Smooth muscle cell (in vitro differentiated cells): ENCODE results near the gene RNF150. TPM values are rescaled to one million over a fixed set of nuclear protein-coding genes. Genes with fewer than 3 reads are reported as not detected.

Source experiments
- DNase-seq: peaks from one replicate; lab custom pipeline; 2025; ENCODE audit not compliant: unreplicated experiment; lab: John Stamatoyannopoulos, UW
- H2AFZ ChIP-seq: fragments of 200-600 bp; sonication (generic); 2 replicates; pipeline ENCODE4 v1.6.0; 2016; ENCODE audit warnings: antibody characterized with exemption, low read depth, mild to moderate bottlenecking
- H3F3A ChIP-seq: fragments of 200-600 bp; sonication (generic); 2 replicates; pipeline ENCODE4 v1.6.0; 2017; ENCODE audit warnings: antibody characterized with exemption, low read depth
- H3K27ac ChIP-seq: fragments of 200-600 bp; sonication (generic); 2 replicates; pipeline ENCODE4 v1.5.1; 2016; ENCODE audit warnings: low read depth, mild to moderate bottlenecking
- H3K27me3 ChIP-seq: fragments of 200-600 bp; sonication (generic); 2 replicates; pipeline ENCODE4 v1.6.1; 2016; ENCODE audit warnings: low read depth, mild to moderate bottlenecking
- H3K36me3 ChIP-seq: fragments of 200-600 bp; sonication (generic); 2 replicates; pipeline ENCODE4 v1.5.1; 2016; ENCODE audit warnings: low read depth
- H3K4me1 ChIP-seq: fragments of 200-600 bp; sonication (generic); 2 replicates; pipeline ENCODE4 v1.5.1; 2016; ENCODE audit warnings: low read depth
- H3K4me2 ChIP-seq: fragments of 200-600 bp; sonication (generic); 2 replicates; pipeline ENCODE4 v1.6.0; 2016; ENCODE audit warnings: mild to moderate bottlenecking
- H3K4me3 ChIP-seq: fragments of 200-600 bp; sonication (generic); 2 replicates; pipeline ENCODE4 v1.5.1; 2016; ENCODE audit warnings: mild to moderate bottlenecking
- H3K79me2 ChIP-seq: fragments of 200-600 bp; sonication (generic); 2 replicates; pipeline ENCODE4 v1.6.0; 2016; ENCODE audit warnings: low read depth, mild to moderate bottlenecking
- H3K9ac ChIP-seq: fragments of 200-600 bp; sonication (generic); 2 replicates; pipeline ENCODE4 v1.6.0; 2016; ENCODE audit warnings: low read depth
- H3K9me3 ChIP-seq: fragments of 200-600 bp; sonication (generic); replicated peaks from 2 replicates; pipeline ENCODE4 v1.5.1; 2016; ENCODE audit warnings: low read depth
- H4K20me1 ChIP-seq: fragments of 200-600 bp; sonication (generic); 2 replicates; pipeline ENCODE4 v1.6.0; 2016; ENCODE audit warnings: low read depth
- WGBS: methylation state at CpG from one replicate; pipeline ENCODE4 v1.1.7; 2016; ENCODE audit warnings: low lambda C conversion rate; 5-methylcytosine and 5-hydroxymethylcytosine counted together
- polyA plus RNA-seq: library from polyadenylated mRNA; unstranded; fragments of >200 nt; fragmentation: Nextera tagmentation; extraction: Ambion mirVana; gene quantifications from 2 replicates; pipeline ENCODE4 v1.2.1, GENCODE V29; 2016
- total RNA-seq: library from RNA; depleted of rRNA; stranded (reverse); fragments of >200 nt; gene quantifications from 2 replicates; pipeline ENCODE4 v1.2.3, GENCODE V29; 2014
- TF ChIP-seq, protein P1 (sequence below): fragments of 200-600 bp; sonication (generic); IDR thresholded peaks from 2 replicates; pipeline ENCODE4 v1.5.1; 2017; ENCODE audit warnings: borderline replicate concordance, mild to moderate bottlenecking, antibody characterized with exemption; ENCODE audit not compliant: insufficient read depth, poor library complexity, severe bottlenecking

Gene RNF150
- total and polyA plus RNA-seq, 2 experiments from 2014 or later = 0.09 to 2.2 TPM

DNA sequence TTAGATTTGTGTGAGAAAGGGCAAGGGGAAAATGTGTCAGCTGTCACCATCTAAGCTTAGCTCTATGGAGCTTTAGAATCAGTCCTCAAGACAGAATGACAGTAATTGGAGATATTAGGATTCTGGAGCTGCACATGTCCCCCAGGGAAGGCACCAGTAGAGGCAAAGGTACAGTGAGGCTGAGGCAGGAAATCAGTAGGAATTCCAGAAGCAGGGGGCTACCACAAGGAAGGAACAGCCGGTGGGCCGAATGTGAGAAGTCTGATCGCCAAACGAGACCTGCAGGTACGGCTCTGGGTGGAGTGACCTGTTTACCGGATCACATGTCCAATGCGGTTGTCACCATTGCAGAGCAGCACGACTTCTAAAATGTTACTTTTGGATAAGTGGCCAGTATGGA lies 52.6 kb downstream of the RNF150 start:
- H3K27me3 ChIP-seq = no peaks in the 10 kb centered on the region
- no peaks in the 10 kb centered on the region for H3F3A ChIP-seq
- no peak overlapping the region for H2AFZ ChIP-seq
- H3K36me3 ChIP-seq = no peaks in the 10 kb centered on the region
- 80% methylated on average over 8 of the region's 8 CpGs for WGBS
- TF ChIP-seq, protein P1, sequence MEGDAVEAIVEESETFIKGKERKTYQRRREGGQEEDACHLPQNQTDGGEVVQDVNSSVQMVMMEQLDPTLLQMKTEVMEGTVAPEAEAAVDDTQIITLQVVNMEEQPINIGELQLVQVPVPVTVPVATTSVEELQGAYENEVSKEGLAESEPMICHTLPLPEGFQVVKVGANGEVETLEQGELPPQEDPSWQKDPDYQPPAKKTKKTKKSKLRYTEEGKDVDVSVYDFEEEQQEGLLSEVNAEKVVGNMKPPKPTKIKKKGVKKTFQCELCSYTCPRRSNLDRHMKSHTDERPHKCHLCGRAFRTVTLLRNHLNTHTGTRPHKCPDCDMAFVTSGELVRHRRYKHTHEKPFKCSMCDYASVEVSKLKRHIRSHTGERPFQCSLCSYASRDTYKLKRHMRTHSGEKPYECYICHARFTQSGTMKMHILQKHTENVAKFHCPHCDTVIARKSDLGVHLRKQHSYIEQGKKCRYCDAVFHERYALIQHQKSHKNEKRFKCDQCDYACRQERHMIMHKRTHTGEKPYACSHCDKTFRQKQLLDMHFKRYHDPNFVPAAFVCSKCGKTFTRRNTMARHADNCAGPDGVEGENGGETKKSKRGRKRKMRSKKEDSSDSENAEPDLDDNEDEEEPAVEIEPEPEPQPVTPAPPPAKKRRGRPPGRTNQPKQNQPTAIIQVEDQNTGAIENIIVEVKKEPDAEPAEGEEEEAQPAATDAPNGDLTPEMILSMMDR = no peak
- no peak for DNase-seq
- no peak overlapping the region for H3K4me2 ChIP-seq
- no peaks in the 10 kb centered on the region for H3K9me3 ChIP-seq
- no peak overlapping the region for H3K4me3 ChIP-seq
- H4K20me1 ChIP-seq = no peaks in the 10 kb centered on the region
- no peak overlapping the region for H3K27ac ChIP-seq
- no peaks in the 10 kb centered on the region for H3K79me2 ChIP-seq
- no peak overlapping the region for H3K9ac ChIP-seq
- no peaks in the 10 kb centered on the region for H3K4me1 ChIP-seq

DNA sequence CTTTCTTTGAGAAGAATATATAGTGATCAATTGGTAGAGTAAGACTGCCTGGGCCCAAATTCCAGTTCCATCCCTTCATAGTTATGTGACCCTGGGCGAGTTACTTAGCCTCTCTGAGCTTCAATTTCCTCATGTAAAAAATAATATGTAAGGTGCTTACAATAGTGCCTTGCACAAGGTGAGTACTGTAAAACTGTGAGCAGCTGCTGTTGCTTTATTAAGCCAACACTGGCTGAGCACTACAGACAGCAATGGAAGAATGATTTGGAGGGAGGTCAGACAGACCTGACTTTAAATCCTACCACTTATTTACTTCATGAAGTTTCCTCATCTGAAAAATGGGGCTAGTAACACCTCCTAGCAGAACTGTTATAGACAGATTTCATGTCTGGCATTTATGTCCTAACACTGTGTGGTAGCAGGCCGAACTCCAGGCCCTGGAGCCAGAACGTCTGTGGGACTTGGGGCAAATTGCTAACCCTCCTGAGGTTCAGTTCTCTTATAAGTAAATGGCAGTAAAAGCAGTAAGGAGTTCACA lies 53.8 kb downstream of the RNF150 start:
- Histone ChIP-seq H3K27ac (no peak overlapping the region), H3K4me2 (no peak overlapping the region), H3K9me3 (no peaks in the 10 kb centered on the region), H3K9ac (no peak overlapping the region), H4K20me1 (no peaks in the 10 kb centered on the region), H3K27me3 (no peaks in the 10 kb centered on the region), H3K79me2 (no peaks in the 10 kb centered on the region), H2AFZ (no peak overlapping the region), H3K36me3 (no peaks in the 10 kb centered on the region), H3K4me3 (no peak overlapping the region), H3K4me1 (no peaks in the 10 kb centered on the region), H3F3A (no peaks in the 10 kb centered on the region)
- TF ChIP-seq, protein P1 = no peak
- DNase-seq = no peak
- 78% methylated on average over 3 of the region's 3 CpGs for WGBS

DNA sequence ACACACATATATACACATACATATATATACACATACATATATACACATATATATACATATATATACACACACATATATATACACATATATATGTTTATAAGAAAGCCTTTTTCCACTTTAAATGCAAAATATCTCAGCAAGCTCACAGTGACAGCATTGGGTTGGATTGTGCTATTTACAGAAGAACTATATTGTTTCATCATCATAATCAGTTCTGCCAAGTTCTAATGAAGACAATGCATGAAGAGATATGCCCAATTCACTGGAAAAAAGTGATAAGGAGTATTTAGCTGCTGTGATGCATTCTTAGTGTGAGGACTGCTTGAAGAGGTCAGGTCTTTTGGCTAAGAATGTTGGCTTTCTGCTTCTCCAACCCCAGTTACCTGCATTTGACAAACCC lies 54.4 kb downstream of the RNF150 start:
- Histone ChIP-seq H3K27me3 (no peaks in the 10 kb centered on the region), H3K79me2 (no peaks in the 10 kb centered on the region), H3K9me3 (no peaks in the 10 kb centered on the region), H3K4me1 (no peaks in the 10 kb centered on the region), H3K27ac (no peak overlapping the region), H3F3A (no peaks in the 10 kb centered on the region), H3K36me3 (no peaks in the 10 kb centered on the region), H4K20me1 (no peaks in the 10 kb centered on the region), H3K9ac (no peak overlapping the region), H2AFZ (no peak overlapping the region), H3K4me3 (no peak overlapping the region), H3K4me2 (no peak overlapping the region)
- TF ChIP-seq, protein P1 = no peak
- DNase-seq = no peak

DNA sequence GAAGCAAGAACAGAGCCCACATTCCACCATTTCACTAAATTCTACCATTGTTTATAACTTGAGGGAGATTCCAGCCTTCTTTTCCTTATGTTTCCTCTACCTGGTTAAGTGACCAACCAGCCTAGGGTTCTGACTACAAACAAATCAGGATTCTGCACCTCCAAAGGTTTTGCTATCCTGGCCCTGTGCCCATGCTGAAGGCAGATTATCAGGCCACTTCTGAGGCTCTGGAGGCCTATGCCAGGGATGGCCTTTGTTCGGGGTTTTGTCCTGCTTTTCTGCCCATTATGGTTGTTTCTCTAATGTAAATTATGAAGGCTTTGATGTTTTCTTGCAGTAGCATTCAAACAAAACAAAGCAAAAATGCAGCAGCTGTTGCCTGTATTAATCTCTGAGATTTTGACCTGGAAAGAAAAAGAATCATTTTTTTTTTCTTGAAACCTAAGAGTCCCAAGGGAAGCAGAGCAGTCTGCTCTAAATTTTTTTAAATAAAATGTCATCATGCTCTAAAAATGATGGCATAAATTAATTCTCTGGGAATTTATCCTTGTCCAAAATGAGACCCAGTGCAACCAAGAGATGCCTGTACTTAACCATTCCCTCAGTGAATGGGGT lies 55.6 kb downstream of the RNF150 start:
- Histone ChIP-seq H3K4me2 (no peak overlapping the region), H3K27me3 (no peaks in the 10 kb centered on the region), H3K27ac (no peak overlapping the region), H3F3A (no peaks in the 10 kb centered on the region), H3K9me3 (no peaks in the 10 kb centered on the region), H3K36me3 (no peaks in the 10 kb centered on the region), H4K20me1 (no peaks in the 10 kb centered on the region), H3K4me3 (no peak overlapping the region), H3K4me1 (no peaks in the 10 kb centered on the region), H2AFZ (no peak overlapping the region), H3K79me2 (no peaks in the 10 kb centered on the region), H3K9ac (no peak overlapping the region)
- TF ChIP-seq, protein P1 = no peak
- WGBS = 78% methylated on average over 1 of the region's 1 CpG
- no peak for DNase-seq
